H1 (cell line): ENCODE results near the gene BAIAP2L2.

Experiments
- CTCF ChIP-seq, 3 experiments: IDR thresholded peaks; 1 replicate in 2 of 3; 2 replicates in 1 of 3; pipeline versions ENCODE4 v1.5.1 to v1.6.1; 2011; ENCODE audit warnings: low read length in 3 of 3, mild to moderate bottlenecking in 3 of 3, inconsistent platforms in 2 of 3, low read depth in 1 of 3, moderate library complexity in 1 of 3; ENCODE audit not compliant: insufficient read depth in 1 of 3; ENCODE audit errors: control extremely low read depth in 1 of 3
- HDAC6 ChIP-seq: IDR thresholded peaks from one replicate; pipeline ENCODE4 v1.7.1; 2012; ENCODE audit warnings: low read depth, mild to moderate bottlenecking, inconsistent platforms, low read length, moderate library complexity
- KDM1A ChIP-seq: fragments of 200-600, 300-600 bp; sonication (generic); IDR thresholded peaks from 2 replicates; pipeline ENCODE4 v1.7.1; 2016; ENCODE audit warnings: mild to moderate bottlenecking, low read length, borderline replicate concordance
- KDM5A ChIP-seq: fragments of 200-600 bp; IDR thresholded peaks from 2 replicates; pipeline ENCODE4 v1.7.1; 2012; ENCODE audit warnings: mild to moderate bottlenecking, low read length, inconsistent platforms, mixed read lengths
- MAX ChIP-seq: IDR thresholded peaks from 2 replicates; pipeline ENCODE4 v1.6.1; 2012; ENCODE audit warnings: inconsistent platforms
- NRF1 ChIP-seq: IDR thresholded peaks from 2 replicates; pipeline ENCODE4 v1.6.1; 2011; ENCODE audit warnings: mild to moderate bottlenecking, low read depth, low read length, improper control_type of control experiment
- POLR2A ChIP-seq, 2 experiments: IDR thresholded peaks; 1 replicate in 1 of 2; 2 replicates in 1 of 2; pipeline ENCODE4 v1.6.1; 2011; ENCODE audit warnings: low read depth in 2 of 2, low read length in 2 of 2, mild to moderate bottlenecking in 2 of 2; ENCODE audit errors: control extremely low read depth in 1 of 2
- POLR2AphosphoS5 ChIP-seq: IDR thresholded peaks from 2 replicates; pipeline ENCODE4 v1.6.1; 2011; ENCODE audit warnings: low read depth, low read length
- RFX5 ChIP-seq: IDR thresholded peaks from 2 replicates; pipeline ENCODE4 v1.6.1; 2011; ENCODE audit warnings: low read depth, low read length, improper control_type of control experiment, borderline replicate concordance
- RXRA ChIP-seq: IDR thresholded peaks from 2 replicates; pipeline ENCODE4 v1.6.1; 2011; ENCODE audit warnings: low read depth, mild to moderate bottlenecking, low read length, moderate library complexity; ENCODE audit not compliant: insufficient read depth
- SIRT6 ChIP-seq: IDR thresholded peaks from one replicate; pipeline ENCODE4 v1.7.1; 2012; ENCODE audit warnings: low read length, inconsistent platforms

GRCh38 chr22:38066381-38067027, 44.0 kb downstream of the BAIAP2L2 start:
- TF ChIP-seq CTCF (IDR thresholded peaks at IDR 0.05; ENCODE audit: control extremely low read depth in 1 of 3, insufficient read depth in 1 of 3, low read depth in 1 of 3, low read length in 3 of 3) (peak in 2 of 3 experiments; percentile 7 to 8; a peak in 2 of 4 replicates), HDAC6 (no peak), MAX (no peak), RXRA (no peak), POLR2AphosphoS5 (no peak), KDM5A (no peak), SIRT6 (no peak), POLR2A (IDR thresholded peaks at IDR 0.05; ENCODE audit: control extremely low read depth in 1 of 2, low read depth in 2 of 2, low read length in 2 of 2) (no peak), NRF1 (no peak), RFX5 (no peak), KDM1A (no peak)
